D341Med (cell line): ENCODE measurements around the gene ARHGEF37.
"Not testable (repeated sequence)": the region's sequence is repeated elsewhere in the genome, so short reads cannot be mapped to it uniquely, and the experiment has no call there.

Experiments used
- DNase-seq: peaks from one replicate; pipeline ENCODE4 v3.0.0; 2012; ENCODE audit warnings: low spot score

Gene ARHGEF37

GRCh38 chr5:149648464-149649393 lies 67.4 kb downstream of the ARHGEF37 start:
- DNase-seq, result not testable (repeated sequence)

- DNase-seq, result not testable (repeated sequence)
Observed at GRCh38 chr5:149649730-149650129, 68.4 kb downstream of the ARHGEF37 start.

- DNase-seq, result no peak
Observed at GRCh38 chr5:149651686-149652085, 70.4 kb downstream of the ARHGEF37 start.

- DNase-seq, result no peak
Observed at GRCh38 chr5:149652697-149653096, 71.4 kb downstream of the ARHGEF37 start.

DNA sequence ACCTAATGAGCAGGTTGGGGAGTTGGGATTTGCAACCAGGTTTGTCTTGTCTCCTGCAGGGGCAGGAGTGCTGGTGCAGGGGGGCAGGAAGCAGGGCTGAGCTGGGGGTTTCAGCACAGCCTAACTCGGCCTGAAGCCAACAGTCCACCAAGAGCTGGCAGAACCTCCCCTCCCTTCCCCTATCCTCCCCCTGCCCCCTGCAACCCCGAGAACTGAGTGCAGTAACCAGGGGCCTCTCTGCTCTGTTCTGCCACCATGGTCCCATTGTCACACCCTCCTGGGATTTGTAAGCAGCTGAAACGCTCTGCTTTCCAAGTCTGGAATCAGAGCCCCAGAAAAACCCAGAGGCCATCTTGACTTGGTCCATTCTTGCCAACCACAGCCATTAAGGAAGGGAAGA lies 72.9 kb downstream of the ARHGEF37 start:
- no peak for DNase-seq

- DNase-seq, result no peak
Observed at GRCh38 chr5:149654883-149655505, 73.7 kb downstream of the ARHGEF37 start.

GRCh38 chr5:149656576-149657182 lies 75.4 kb downstream of the ARHGEF37 start:
- DNase-seq, result peak; percentile 60

- DNase-seq, result no peak
Observed at GRCh38 chr5:149657324-149657723, 76.0 kb downstream of the ARHGEF37 start.

DNA sequence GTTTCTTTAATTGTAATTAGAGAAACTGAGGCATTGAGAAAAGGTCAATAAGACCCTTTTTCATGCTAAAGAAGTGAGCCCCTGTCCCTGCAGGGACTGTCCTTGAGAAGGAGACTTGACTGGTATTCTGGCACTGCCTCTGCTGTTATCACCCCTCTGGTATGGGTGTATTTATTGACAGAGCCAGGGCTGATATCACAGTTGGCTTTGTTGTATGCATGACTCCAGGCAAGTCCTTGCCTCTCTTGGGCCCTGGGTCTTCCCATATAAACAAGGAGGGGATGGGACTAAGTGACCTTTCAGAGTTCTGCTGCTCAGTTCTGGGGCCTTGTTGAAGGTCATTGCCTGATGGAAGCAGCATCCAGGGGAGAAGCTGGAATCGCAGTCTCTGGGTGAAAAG lies 77.0 kb downstream of the ARHGEF37 start:
- no peak for DNase-seq

DNA sequence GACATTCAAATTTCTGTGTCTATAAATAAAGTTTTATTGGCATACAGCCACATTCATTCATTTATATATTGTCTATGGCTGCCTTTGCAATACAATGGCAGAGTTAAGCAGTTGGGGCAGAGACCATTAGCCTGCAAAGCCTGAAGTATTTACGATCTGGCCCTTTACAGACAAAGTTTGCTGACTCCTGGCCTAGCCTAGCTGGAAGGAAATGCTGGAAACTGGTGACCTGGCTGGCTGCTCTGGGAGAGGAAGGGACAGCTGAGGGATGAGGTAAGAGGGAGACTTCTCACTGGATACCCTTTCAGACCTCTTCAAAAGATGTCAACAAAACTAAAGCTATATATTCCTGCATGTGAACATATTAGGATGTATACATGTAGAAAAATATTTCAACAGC lies 82.8 kb downstream of the ARHGEF37 start:
- no peak for DNase-seq

- DNase-seq, result no peak
Observed at GRCh38 chr5:149664666-149665415, 83.5 kb downstream of the ARHGEF37 start.

GRCh38 chr5:149665416-149666175 lies 84.3 kb downstream of the ARHGEF37 start:
- DNase-seq, result no peak

DNA sequence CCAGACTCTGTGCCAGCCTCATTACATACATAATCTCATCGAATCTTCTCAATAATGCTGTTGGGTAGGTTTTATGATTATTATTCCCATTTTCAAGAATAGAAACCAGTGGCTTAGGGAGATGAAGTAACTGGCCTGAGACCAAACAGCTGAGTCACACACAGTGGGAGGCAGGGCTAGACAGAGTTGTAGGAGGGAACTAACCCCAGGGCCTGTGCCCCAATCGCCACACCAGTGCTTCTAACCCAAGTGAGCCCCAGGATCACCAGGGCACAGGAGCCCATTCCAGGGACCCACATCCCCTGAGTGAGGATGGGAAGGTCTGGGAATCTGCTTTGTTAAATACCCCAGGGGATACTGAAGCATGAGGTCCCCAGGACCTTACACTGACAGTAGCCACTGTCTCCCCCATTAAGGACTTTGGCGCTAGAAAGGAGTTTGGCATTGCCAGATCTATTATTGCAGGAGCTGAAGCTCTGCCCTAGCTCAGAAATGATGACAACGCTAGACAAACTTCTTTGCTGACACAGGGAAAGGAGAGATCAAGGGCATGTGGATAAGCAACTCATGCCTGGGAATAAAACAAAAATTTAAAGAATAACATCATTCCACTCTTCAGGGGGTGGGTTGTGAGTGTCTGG lies 85.0 kb downstream of the ARHGEF37 start:
- DNase-seq, result no peak

GRCh38 chr5:149667084-149667828 lies 86.0 kb downstream of the ARHGEF37 start:
- peak; percentile 70 for DNase-seq

GRCh38 chr5:149667829-149668330 lies 86.6 kb downstream of the ARHGEF37 start:
- DNase-seq, result no peak

GRCh38 chr5:149669273-149669672 lies 88.0 kb downstream of the ARHGEF37 start:
- not testable (repeated sequence) for DNase-seq

DNA sequence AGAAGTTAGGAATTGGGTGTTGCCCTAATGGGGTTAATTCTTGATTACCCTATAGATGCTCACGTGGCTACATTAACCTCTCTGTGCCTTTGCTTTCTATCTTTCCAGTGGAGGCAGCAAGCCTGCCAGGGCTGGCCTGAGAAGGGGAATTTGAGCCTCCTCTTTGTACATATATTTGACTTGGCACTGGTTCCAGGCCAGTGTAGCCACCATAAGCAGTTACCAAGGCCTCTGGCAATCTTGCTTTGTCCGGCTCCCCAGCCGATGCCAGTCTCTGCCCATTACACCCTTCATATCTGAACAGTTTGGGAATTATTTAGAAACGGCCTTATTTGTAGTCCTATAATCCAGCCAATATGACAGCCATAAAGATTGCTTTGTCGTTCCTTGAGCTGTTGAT lies 90.2 kb downstream of the ARHGEF37 start:
- DNase-seq, result no peak

- no peak for DNase-seq
Observed at GRCh38 chr5:149672701-149673476, 91.6 kb downstream of the ARHGEF37 start.

- no peak for DNase-seq
Observed at GRCh38 chr5:149674686-149675085, 93.4 kb downstream of the ARHGEF37 start.
